GM13976 (cell line): ENCODE measurements around the gene TNNC1.

Experiments
- DNase-seq: peaks from one replicate; pipeline ENCODE4 v3.0.0; 2012; ENCODE audit warnings: low spot score
- in situ Hi-C: fragments of 300-500 bp; cut with MboI; formaldehyde crosslinking; loops from one replicate; pipeline ENCODE4 v1.12.0; 2022; ENCODE audit warnings: low sequenced_read_pairs, mixed read lengths, inconsistent platforms; ENCODE audit not compliant: unreplicated experiment
- TF ChIP-seq, protein P1 (sequence below): IDR thresholded peaks from 2 replicates; pipeline ENCODE4 v1.5.1; 2012; ENCODE audit warnings: borderline replicate concordance, mild to moderate bottlenecking; ENCODE audit not compliant: insufficient read depth; ENCODE audit errors: extremely low read depth, missing control alignments, control extremely low read depth

The TNNC1 gene

DNA sequence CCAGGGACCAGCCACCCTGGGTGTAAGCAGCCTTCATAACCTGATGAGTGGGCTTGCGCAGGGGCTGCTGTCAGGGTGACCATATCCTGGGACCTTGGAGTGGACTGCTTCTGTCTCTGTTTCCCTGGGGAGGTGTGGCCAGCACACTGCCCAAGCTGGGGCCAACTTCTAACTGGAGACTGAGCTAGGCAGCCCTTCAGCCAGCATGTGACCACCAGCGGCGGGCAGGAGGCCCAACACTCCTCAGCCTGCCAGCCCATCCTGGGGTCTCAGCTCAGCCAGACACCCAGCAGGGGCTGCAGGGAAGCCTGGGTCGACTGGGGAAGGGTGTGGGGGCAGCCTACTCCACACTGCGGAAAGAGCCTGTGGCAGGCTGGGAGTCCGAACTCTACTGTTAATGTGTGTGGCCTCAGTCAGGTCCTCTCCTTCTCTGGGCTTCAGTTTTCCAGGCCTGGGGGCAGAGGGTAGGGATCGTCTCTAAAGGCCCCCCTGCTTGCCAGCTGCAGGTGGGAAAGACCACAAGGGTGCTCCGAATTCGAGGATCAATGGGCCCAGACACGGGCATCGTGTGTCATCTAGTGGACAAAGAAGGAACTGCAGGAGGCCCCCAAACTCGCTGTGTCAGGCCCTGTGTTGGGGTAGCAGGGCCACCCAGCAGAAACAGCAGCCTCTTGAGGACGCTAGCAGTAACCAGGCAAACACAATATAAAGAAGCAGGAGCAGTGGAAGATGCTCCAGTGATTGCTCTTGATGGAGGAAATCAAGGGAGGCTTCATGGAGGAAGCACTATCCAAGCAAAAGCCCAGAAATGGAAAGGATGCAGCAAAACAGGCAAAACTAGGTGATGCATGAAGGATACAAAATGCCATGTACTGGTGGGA, 7.0 kb downstream of the TNNC1 start:
- in situ Hi-C loops = no loop called here
- TF ChIP-seq, protein P1, sequence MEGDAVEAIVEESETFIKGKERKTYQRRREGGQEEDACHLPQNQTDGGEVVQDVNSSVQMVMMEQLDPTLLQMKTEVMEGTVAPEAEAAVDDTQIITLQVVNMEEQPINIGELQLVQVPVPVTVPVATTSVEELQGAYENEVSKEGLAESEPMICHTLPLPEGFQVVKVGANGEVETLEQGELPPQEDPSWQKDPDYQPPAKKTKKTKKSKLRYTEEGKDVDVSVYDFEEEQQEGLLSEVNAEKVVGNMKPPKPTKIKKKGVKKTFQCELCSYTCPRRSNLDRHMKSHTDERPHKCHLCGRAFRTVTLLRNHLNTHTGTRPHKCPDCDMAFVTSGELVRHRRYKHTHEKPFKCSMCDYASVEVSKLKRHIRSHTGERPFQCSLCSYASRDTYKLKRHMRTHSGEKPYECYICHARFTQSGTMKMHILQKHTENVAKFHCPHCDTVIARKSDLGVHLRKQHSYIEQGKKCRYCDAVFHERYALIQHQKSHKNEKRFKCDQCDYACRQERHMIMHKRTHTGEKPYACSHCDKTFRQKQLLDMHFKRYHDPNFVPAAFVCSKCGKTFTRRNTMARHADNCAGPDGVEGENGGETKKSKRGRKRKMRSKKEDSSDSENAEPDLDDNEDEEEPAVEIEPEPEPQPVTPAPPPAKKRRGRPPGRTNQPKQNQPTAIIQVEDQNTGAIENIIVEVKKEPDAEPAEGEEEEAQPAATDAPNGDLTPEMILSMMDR = peak; percentile 89
- DNase-seq = peak; percentile 84

DNA sequence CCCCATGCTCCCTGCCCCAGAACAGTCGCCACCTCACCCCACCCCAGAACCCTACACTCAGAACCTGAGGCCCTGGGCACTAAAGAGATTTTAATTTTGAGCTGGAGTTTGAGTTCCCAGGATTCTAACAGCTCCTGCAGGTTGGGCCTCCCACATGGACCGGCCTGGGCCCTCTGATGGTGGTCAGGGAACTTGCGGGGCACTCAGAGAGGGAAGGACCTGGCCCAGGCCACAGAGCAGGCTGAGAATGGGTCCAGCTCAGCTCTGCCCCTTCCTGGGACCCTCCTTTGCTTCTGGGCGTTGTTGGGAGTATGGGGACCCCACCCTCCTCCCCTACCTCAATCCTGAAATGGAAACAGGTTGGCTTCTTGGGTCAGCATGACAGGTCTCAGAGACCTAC, 7.8 kb downstream of the TNNC1 start:
- TF ChIP-seq, protein P1 = no peak
- DNase-seq = no peak
- in situ Hi-C loops = no loop called here

DNA sequence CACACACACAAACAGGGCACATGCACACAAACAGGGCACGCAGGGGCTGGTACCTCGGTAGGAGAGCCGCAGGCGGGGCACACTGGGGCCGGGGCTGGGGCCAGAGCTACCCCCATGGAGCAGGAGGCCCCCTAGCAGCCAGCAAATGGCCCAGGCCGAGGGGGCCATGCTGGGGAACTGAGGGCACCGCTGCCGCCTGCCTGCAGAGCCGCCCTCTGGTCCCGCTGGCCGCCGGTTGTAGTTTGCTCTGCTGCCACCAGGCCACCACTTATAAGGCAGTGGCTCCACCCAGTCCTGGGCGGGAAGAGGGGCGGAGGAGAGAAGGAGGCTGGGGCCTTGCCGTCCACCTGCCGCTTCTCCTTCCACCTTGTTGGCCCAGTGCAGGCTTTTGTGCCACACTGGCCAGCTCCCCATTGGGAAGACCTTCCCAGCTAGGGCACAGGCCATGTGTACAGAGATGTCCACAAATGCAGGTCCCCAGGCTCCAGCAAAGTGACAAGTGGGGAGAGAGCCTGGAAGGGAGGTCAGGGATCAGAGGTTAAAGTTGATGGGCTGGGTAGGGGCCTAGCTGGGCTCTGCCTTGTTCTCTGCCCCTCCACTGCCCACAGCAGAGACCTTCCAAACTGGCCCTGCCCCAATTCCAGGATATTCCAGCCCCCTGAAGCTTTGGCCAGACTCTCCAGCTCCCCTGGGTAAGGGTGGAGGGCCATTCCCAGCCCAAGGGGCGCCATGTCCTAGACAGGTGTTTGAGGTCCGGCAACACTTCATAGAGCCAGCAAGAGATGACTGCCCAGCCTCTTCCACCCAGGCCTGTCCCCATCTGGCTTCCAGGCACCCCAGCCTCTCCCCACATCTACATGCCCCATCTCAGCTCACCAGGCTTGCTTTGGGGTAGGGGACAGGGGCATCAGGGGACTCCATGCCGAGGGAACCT, 8.7 kb downstream of the TNNC1 start, which contains the start of gene SEMA3G:
SEMA3G (minus strand) TSS at position 244 of the 934 bp plus-strand sequence; CDS start at position 168, 76 bp downstream.
- TF ChIP-seq, protein P1 = peak; percentile 35
- in situ Hi-C loops = no loop called here
- DNase-seq = peak; percentile 88

DNA sequence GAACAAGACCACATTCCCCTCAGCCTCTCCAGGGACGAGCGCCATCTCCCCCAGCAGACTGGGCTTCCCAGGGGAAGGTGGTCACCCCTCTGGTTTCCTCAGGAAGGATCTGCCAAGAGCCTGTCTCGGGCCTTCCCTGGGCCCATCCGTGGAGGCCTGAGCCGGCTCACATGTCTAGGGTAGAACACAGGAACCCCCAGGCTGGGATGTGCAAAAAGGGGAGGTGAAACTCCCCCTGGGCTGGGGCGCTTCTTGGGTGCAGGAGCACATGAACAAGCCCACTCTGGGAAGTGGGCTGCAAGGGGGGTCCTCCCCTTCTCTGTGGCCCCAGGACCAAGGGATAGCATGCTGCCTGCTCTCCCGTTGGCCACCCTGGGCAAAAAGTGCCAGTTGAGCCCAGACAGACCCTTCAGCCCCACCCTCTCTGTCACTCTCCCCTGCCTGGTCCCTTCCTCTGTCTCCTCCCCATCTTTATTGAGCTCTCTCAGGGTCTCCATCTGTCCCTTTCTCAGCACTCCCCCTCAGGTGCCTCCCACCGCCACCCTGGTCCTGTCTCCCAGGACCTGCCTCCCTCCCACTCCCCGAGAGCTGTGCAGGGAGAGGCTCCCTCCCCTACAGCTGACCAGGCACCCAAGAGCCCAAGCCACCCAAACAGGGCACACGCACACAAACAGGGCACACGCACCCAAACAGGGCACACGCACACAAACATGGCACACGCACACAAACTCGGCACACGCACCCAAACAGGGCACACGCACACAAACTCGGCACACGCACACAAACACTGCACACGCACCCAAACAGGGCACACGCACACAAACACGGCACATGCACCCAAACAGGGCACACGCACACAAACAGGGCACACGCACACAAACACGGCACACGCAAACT, 9.8 kb downstream of the TNNC1 start:
- TF ChIP-seq, protein P1 = no peak
- peak; percentile 28 for DNase-seq
- in situ Hi-C loops = no loop called here

DNA sequence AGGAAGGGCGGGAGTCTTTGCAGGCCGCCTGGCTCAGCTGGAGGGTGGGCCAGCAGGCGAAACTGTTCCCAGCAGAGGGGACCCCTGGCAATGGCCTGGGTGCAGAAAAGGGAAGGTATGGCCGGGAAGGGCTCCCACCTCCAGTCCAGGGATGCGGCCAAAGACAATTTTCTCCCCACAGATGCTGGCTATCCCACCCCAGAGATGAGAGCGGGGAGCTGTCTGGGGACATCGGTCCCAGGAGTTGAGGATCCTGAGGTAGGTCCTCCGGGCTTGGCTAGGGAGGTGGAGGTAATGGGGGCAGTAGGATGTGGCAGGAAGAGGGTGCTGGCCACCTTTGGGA, 10.6 kb downstream of the TNNC1 start:
- in situ Hi-C loops = no loop called here
- DNase-seq = no peak
- TF ChIP-seq, protein P1 = no peak
